GM12878 (cell line): Measurements from ENCODE around the gene MTX1. TPM values are rescaled to one million over a fixed set of nuclear protein-coding genes. Genes with fewer than 3 reads are reported as not detected.

ENCODE experiments used
- ATAC-seq: fragments of 200-7000 bp; cut with Tn5 transposase; 3 replicates; pipeline ENCODE4 v1.9.1; 2020; ENCODE audit warnings: mild to moderate bottlenecking, moderate library complexity
- BruUV-seq: library from RNA; stranded (reverse); fragments of 400-500 nt; replicated peaks from 2 replicates; lab custom pipeline; 2021; lab: Mats Ljungman, UMichigan
- CTCF ChIA-PET: fragments of 300-600 bp; sonication (Branson Sonifier 250); formaldehyde crosslinking; extraction: SDS; loops from one replicate; lab custom pipeline; 2021; ENCODE audit warnings: inconsistent platforms; lab: Yijun Ruan, JAX
- POLR2A ChIA-PET: fragments of 350-600 bp; formaldehyde crosslinking; extraction: SDS; loops from one replicate; lab custom pipeline; 2021; ENCODE audit warnings: inconsistent platforms; lab: Charles Lee
- RAD21 ChIA-PET: fragments of 300-600 bp; sonication (Branson Sonifier 250); formaldehyde crosslinking; loops from one replicate; lab custom pipeline; 2023; ENCODE audit warnings: antibody characterized with exemption; ENCODE audit not compliant: unreplicated experiment; lab: Charles Lee
- SMC1A ChIA-PET: fragments of 300-600 bp; sonication (Branson Sonifier 250); formaldehyde crosslinking; loops from one replicate; lab custom pipeline; 2023; ENCODE audit not compliant: unreplicated experiment, uncharacterized antibody; lab: Charles Lee
- DNase-seq: peaks from one replicate; pipeline ENCODE4 v3.0.0-alpha.2; 2011; ENCODE audit warnings: low read depth, low spot score
- FAIRE-seq: peaks from 3 replicates; lab custom pipeline; 2011; peaks lifted over from hg19 to GRCh38; lab: Jason Lieb, UNC
- H2AFZ ChIP-seq: 2 replicates; pipeline ENCODE4 v1.6.0; 2011; ENCODE audit warnings: low read depth, low read length, control low read depth; ENCODE audit not compliant: control insufficient read depth
- H3K27ac ChIP-seq: 2 replicates; pipeline ENCODE4 v1.5.1; 2011; ENCODE audit warnings: control low read depth; ENCODE audit not compliant: control insufficient read depth, insufficient read depth
- H3K27me3 ChIP-seq, 2 experiments: replicated peaks in 1 of 2; 2 replicates each; pipeline versions ENCODE4 v1.6.0 to v1.6.1; 2011; ENCODE audit warnings: low read length in 1 of 2; ENCODE audit not compliant: control insufficient read depth in 2 of 2, insufficient read depth in 2 of 2
- H3K36me3 ChIP-seq, 2 experiments: 2 replicates each; pipeline ENCODE4 v1.5.1; 2011; ENCODE audit warnings: low read length in 1 of 2; ENCODE audit not compliant: control insufficient read depth in 2 of 2, insufficient read depth in 2 of 2
- H3K4me1 ChIP-seq: 2 replicates; pipeline ENCODE4 v1.6.1; 2011; ENCODE audit warnings: mild to moderate bottlenecking, low read length, moderate library complexity, mixed read lengths; ENCODE audit not compliant: control insufficient read depth, insufficient read depth
- H3K4me2 ChIP-seq: 2 replicates; pipeline ENCODE4 v1.6.0; 2011; ENCODE audit warnings: control low read depth; ENCODE audit not compliant: control insufficient read depth, insufficient read depth
- H3K4me3 ChIP-seq: fragments of 200-600 bp; sonication (generic); 2 replicates; pipeline ENCODE4 v1.5.1; 2016
- H3K79me2 ChIP-seq: 2 replicates; pipeline ENCODE4 v1.6.0; 2011; ENCODE audit warnings: low read length; ENCODE audit not compliant: control insufficient read depth, insufficient read depth
- H3K9ac ChIP-seq: 2 replicates; pipeline ENCODE4 v1.8.0; 2011; ENCODE audit warnings: low read length, control low read depth, mixed read lengths; ENCODE audit not compliant: control insufficient read depth, insufficient read depth
- H3K9me3 ChIP-seq: replicated peaks from 3 replicates; pipeline ENCODE4 v1.5.1; 2011; ENCODE audit warnings: mild to moderate bottlenecking, low read length; ENCODE audit not compliant: control insufficient read depth, insufficient read depth
- H4K20me1 ChIP-seq: 2 replicates; pipeline ENCODE4 v1.6.0; 2011; ENCODE audit not compliant: control insufficient read depth, insufficient read depth
- BACH1 ChIP-seq: fragments of 450-650 bp; IDR thresholded peaks from 2 replicates; pipeline ENCODE4 v1.6.1; 2017; ENCODE audit warnings: mild to moderate bottlenecking, borderline replicate concordance
- GATAD2B ChIP-seq: fragments of 450-650 bp; conservative IDR thresholded peaks from 2 replicates; pipeline ENCODE4 v1.6.1; 2017; ENCODE audit warnings: low read depth, mild to moderate bottlenecking, moderate library complexity
- HCFC1 ChIP-seq: fragments of 150-350 bp; IDR thresholded peaks from 2 replicates; pipeline ENCODE4 v1.6.1; 2014; ENCODE audit warnings: low read length
- HDAC2 ChIP-seq: fragments of 200-600 bp; sonication (generic); IDR thresholded peaks from 2 replicates; pipeline ENCODE4 v1.6.1; 2017
- HSF1 ChIP-seq: fragments of 150-350 bp; IDR thresholded peaks from 2 replicates; pipeline ENCODE4 v1.6.1; 2014; ENCODE audit warnings: mild to moderate bottlenecking, low read depth, low read length
- JUND ChIP-seq: IDR thresholded peaks from 2 replicates; pipeline ENCODE4 v1.6.1; 2012; ENCODE audit warnings: low read depth, mild to moderate bottlenecking, low read length, improper control_type of control experiment, moderate library complexity
- SMC3 ChIP-seq: IDR thresholded peaks from 2 replicates; pipeline ENCODE4 v1.6.1; 2011; ENCODE audit warnings: low read length, improper control_type of control experiment, borderline replicate concordance
- STAT3 ChIP-seq: IDR thresholded peaks from 2 replicates; pipeline ENCODE4 v1.6.1; 2011; ENCODE audit warnings: low read depth, low read length, improper control_type of control experiment
- ZBED1 ChIP-seq: IDR thresholded peaks from 2 replicates; pipeline ENCODE4 v1.6.1; 2016; ENCODE audit warnings: borderline replicate concordance
- ZBTB4 ChIP-seq: fragments of 450-650 bp; formaldehyde crosslinking; IDR thresholded peaks from 2 replicates; pipeline ENCODE4 v1.4.0; 2022; ENCODE audit warnings: mild to moderate bottlenecking, moderate library complexity
- ZBTB40 ChIP-seq: fragments of 450-650 bp; IDR thresholded peaks from 2 replicates; pipeline ENCODE4 v1.6.1; 2016; ENCODE audit warnings: mild to moderate bottlenecking, moderate library complexity, borderline replicate concordance
- WGBS: methylation state at CpG from one replicate; pipeline ENCODE4 v1.1.6; 2016; ENCODE audit warnings: low lambda C conversion rate; ENCODE audit not compliant: insufficient replicate concordance, insufficient coverage; ENCODE audit errors: missing lambda C conversion rate; 5-methylcytosine and 5-hydroxymethylcytosine counted together
- in situ Hi-C: fragments of 300-500 bp; cut with MboI; formaldehyde crosslinking; loops from 9 replicates; pipeline ENCODE4 v1.14.3; 2018; ENCODE audit warnings: mixed read lengths
- intact Hi-C: fragments of 100-400 bp; cut with micrococcal nuclease; formaldehyde crosslinking; loops from one replicate; pipeline ENCODE4 v1.14.2; 2022; ENCODE audit not compliant: unreplicated experiment
- polyA plus RNA-seq, 11 experiments: library from polyadenylated mRNA; depleted of rRNA in 4 of 11; unstranded in 6 of 11; stranded (reverse) in 5 of 11; fragments of >200 nt; fragmentation: Nextera tagmentation in 4 of 11; fragmentation: Illumina TruSeq in 1 of 11; extraction: Ambion mirVana in 4 of 11; extraction: Trizol in 1 of 11; gene quantifications; 1 replicate in 1 of 11; 2 replicates in 10 of 11; pipeline versions ENCODE4 v1.2.1 to v1.2.3, GENCODE V29; 2011 to 2016; ENCODE audit warnings: inconsistent platforms in 2 of 11, missing spikeins in 2 of 11, low read depth in 1 of 11
- total RNA-seq, 4 experiments: library from RNA; depleted of rRNA in 3 of 4; stranded (reverse); fragments of >200 nt in 3 of 4; fragmentation: Illumina TruSeq in 1 of 4; extraction: Trizol in 1 of 4; gene quantifications; 2 replicates each; pipeline versions ENCODE4 v1.2.1 to v1.2.3, GENCODE V29; 2013 to 2021

Gene MTX1
- total and polyA plus RNA-seq, 10 of the 15 experiments (the other 5 are each of a cell fraction or from before 2014, with no cell fraction given): 15.8 to 92.0 (median 49.1) TPM

GRCh38 chr1:155205969-155206593 is 2.4 kb upstream of the MTX1 start:
- SMC1A ChIA-PET: interaction anchor here (1.2 to 1.3 kb wide), 2 partner anchors 13 to 37 kb away, joined by 3 to 4 read pairs; no protein-coding TSS in a partner anchor
- WGBS: 37% methylated on average over 7 of the region's 9 CpGs
- FAIRE-seq (no peak), DNase-seq (no peak), ATAC-seq (no peak)
- Histone ChIP-seq H3K4me3 (no peak overlapping the region), H3K36me3 (no peaks in the 10 kb centered on the region), H2AFZ (no peak overlapping the region), H4K20me1 (no peaks in the 10 kb centered on the region), H3K4me1 (peaks cover 19% of the 10 kb centered on the region), H3K27ac (no peak overlapping the region), H3K79me2 (peaks cover 10% of the 10 kb centered on the region), H3K27me3 (no peaks in the 10 kb centered on the region), H3K9me3 (no peaks in the 10 kb centered on the region), H3K4me2 (no peak overlapping the region), H3K9ac (no peak overlapping the region)
- CTCF ChIA-PET: interaction anchor here (1.2 to 5.7 kb wide), 5 partner anchors 12 to 45 kb away, joined by 4 to 154 read pairs (median 26); partner anchors contain the start of gene KRTCAP2
- BruUV-seq: no TSS peak
- POLR2A ChIA-PET: interaction anchor here (5.1 kb wide), 1 partner anchor 20 kb away, joined by 84 read pairs; no protein-coding TSS in a partner anchor
- TF ChIP-seq ZBED1 (no peak), HCFC1 (no peak), ZBTB4 (CRISPR knock-in tag) (no peak), BACH1 (no peak), JUND (no peak), HSF1 (no peak), HDAC2 (no peak), ZBTB40 (no peak), STAT3 (no peak), SMC3 (no peak), GATAD2B (no peak)
- in situ Hi-C loops (no loop called here), intact Hi-C loops (loop anchor here (2.0 to 5.0 kb wide), 3 partner anchors 36 to 386 kb away; a partner anchor contains a TSS)
- RAD21 ChIA-PET: interaction anchor here (1.3 to 3.5 kb wide), 2 partner anchors 12 to 298 kb away, joined by 4 to 24 read pairs; no protein-coding TSS in a partner anchor
